ENCODE data around the gene ST8SIA2.
"Not testable (repeated sequence)": the region's sequence is repeated elsewhere in the genome, so short reads cannot be mapped to it uniquely, and the experiment has no call there.

ST8SIA2 gene

DNA sequence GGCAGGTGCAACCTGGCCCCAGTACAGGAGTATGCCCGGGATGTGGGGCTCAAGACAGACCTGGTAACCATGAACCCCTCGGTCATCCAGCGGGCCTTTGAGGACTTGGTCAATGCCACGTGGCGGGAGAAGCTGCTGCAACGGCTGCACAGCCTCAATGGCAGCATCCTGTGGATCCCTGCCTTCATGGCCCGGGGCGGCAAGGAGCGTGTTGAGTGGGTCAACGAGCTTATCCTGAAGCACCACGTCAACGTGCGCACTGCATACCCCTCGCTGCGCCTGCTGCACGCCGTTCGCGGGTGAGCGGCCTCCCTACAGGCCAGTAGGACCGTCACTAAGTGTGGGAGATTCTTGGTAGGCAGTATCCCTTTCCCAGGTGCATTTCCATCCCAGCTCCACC is 51.0 kb downstream of the ST8SIA2 start:
- no peak for DNase-seq

DNA sequence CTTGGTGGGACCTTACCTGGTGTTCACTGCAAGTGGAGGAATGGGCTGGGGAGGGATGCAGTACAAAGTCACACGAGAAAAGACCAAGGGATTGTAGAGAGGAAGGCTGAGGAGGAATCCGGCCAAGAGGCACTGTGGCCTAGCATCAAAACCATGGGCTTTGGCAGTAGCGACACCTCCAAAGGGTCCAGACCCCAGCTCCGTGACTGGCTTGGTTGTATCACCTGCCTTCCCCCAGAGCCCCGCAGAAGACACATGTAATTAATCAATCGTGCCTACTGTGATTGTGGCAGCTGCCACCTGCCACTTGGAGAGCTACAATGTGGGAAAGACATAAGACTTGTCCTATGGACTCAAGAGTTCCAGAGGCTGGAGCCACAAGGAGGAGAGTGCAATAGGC is 54.7 kb downstream of the ST8SIA2 start:
- no peak for DNase-seq

DNA sequence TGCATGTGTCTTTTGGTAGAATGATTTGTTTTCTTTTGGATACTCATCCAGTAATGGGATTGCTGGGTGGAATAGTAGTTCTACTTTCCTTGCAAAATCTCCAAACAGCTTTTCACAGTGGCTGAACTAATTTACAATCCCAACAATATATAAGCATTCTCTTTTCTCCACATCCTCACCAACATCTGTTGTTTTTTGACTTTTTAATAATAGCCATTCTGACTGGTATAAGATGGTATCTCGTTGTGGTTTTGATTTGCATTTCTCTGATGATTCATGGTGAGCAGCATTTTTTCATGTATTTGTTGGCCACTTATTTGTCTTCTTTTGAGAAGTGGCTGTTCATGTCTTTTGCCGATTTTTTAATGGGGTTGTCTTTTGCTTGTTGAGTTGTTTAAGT is 55.8 kb downstream of the ST8SIA2 start:
- no peak for DNase-seq

DNA sequence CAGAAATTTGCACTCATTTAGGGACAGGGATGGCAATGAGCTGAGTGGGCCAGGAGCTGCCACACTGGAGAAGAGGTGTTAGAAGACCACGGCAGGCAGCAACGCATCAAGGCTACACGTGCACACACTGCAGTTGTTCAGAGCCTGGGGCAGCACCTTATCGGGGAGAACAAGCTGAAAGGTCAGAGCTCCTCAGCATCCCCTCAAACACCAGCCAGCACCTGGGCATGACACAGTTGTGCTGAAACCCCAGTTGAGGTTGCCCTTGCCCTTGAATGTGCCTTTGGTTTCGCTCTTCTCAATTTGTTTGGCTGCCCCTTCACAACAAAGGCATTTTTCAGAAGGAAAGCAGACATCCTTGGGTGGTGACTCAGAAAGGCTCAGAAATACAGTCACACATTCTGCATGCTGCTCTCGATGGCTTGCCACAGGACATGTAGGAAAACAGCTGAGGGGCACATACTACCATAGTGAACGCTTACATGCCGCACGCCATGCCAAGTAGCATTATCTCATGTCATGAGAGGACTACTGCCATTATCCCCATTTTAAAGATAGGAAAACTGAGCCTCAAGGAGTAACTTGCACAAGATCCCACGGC is 57.6 kb downstream of the ST8SIA2 start:
- no peak for DNase-seq

DNA sequence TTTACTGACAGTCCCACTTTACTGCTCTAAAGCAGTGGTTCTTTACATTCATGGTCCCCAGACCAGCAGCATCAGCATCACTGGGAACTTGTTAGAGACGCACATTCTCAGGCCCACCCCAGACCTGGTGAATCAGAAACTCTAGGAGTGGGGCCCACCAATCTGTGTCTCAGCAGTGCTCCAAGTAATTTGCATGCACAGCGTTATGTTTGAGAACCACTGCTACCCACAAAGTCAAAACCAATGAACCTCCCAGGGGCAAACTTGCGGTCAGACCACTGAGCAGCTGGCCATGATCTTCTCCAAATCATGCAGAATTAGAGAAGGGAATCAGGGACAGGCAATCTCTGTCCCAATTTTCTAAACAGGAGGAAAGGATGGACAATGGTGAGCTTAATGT is 58.5 kb downstream of the ST8SIA2 start:
- DNase-seq: no peak

DNA sequence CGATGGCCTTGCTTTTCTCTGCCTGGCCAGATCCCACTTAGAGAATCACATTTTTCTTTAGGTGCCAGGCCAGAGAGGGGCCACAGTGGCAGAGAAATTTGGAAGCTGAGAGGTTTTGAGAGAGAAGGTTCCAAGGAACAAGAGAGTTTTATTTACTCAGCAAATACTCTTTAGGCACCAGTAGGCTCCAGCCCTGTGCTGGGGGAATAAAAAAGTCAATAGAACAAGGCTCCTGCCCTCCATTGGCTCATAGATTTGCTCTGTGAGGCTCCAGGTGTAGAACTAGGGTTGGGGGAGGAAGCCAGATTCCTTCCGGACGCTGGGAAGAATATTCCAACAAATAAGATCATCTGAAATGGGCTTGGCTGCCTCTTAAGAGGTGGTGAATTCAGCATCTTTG is 59.9 kb downstream of the ST8SIA2 start:
- no peak for DNase-seq

DNA sequence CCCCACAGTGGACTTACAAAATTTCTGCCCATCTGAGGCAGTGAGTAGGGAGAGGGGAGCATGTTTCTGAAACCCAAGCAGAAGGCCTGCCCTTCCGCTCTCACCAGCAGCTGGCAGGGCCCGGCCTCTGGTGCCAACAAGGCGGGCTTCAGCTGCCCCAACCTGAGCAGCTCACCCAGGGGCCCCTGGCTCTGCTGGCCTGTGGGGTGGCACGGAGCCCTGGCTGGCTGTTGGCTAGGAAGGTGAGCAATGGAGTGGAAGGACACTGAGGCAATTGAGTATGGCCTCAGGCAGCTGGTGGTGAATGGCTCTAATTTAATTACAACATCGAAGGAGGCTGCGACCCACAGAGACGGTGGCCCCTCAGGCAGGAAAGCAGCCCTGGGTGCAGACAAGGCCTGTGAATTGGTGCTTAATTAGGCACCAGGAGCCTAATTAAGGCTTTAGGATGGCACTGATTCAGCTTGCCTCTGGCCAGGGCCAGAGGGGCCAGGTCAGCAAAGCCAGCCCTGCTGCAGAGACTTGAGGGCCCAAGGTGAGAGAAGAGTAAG is 60.9 kb downstream of the ST8SIA2 start:
- no peak for DNase-seq

DNA sequence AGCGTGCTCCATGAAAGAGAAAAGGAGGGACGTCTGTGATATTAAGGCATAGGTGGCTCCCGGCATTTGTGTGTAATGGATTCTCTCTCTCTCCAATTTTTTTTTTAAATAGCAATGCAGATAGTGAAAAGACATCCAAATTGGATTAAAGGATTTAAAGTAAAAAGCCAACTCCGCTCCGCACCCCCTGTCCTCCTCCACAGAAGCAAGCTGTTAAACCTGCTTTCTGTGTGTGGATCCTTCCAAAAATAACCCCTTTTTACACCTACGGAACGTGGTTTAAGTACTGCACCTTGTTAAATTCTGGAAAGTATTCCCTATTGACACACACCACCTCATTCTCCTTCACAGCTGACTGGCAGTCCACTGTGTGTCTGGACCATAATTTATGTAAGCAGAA is 61.6 kb downstream of the ST8SIA2 start:
- DNase-seq: no peak

DNA sequence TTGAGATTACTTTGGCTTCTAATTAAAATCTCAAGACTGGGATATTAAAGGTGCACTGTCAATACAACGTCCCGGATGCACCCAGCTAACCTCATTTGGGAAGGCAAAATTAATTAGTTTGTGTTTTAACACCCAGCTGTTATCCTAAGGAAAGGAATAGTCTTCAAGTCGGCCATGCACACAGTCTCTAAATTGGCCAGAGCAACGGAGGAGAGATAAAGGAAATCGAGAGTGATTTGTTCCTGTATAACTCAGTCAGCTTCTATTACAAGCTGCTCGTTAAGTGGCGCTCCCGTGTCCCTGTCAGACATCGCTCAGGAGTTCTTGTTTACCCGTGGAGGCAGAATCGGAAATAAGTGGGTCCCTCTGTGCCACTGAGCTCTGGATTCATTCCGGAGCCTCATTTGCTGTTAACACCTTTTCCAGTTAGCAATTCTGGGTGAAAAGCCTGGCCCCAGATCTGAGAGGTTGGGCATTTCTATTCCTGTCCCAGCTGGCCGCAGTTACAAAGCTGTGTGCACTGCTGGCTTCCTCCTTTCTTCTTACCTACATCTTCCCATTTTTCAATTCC is 63.9 kb downstream of the ST8SIA2 start:
- DNase-seq: no peak

DNA sequence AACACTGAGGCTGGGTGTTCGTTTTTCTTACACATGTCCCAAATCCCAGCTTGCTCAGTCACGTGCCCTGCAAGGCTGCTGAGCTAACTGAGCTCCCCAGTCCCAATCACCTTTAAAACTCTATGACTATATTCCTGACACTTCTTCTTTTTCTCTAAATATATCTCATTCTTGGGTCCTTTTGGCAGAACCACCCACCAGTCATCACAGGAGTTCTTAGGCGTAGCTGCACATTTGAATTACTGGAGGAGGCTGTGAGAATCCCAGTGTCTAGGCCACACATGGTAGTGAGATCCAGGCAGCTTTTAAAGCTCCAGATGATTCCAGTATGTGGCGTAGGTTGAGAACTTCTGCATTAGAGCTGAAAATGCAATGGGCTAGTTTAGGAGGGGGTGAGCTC is 66.3 kb downstream of the ST8SIA2 start:
- no peak for DNase-seq

DNA sequence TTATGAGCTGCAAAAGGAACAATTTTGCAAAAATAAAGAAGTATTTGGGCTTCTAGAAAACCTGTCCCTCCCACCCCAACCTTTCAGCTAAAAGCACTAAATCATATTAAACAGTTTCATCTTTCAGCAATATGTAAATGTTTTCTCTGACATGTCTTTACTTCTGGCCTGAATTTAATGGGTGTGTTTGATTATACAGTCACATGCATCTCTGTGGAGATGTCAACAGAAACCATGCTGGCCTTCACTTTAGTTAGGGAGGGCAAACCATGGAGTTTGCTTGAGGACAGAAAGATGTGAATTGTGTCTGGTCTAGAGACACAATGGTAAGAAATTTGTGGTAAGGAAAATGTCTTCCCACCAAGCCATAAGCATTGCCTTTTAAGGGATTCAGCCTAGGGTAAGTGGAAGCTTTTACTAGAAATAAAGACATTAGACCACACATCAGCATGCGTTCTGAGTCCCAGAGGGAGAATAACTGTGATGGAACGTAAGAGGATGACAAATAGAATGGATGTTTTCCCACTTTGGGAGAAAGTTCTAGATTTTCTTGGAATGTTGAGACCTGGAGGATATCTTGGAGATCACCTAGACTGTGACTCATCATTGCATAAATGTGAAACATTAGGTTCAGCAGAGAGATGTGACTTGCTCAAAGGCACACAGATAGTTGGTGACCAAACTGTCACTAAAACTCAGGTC is 68.9 kb downstream of the ST8SIA2 start:
- DNase-seq: no peak

DNA sequence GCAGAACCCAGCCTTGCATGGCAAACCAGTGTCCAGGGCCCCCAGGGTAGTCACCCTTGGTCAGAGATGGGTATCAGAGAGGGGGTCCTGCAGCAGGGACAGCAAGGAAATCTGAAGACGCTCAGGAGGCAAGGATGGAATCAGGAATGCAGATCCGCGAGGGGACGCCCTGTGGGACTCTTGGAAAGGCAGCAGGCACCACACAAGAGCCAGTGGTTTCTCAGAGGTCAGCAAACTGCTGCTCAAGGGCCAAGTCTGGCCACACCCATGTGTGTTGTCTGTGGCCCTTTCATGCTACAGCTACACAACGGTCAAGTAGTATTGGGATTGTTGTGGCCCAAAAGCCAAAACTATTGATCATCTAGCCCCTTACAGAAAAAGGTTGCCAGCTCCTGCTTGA is 69.7 kb downstream of the ST8SIA2 start:
- DNase-seq: no peak

DNA sequence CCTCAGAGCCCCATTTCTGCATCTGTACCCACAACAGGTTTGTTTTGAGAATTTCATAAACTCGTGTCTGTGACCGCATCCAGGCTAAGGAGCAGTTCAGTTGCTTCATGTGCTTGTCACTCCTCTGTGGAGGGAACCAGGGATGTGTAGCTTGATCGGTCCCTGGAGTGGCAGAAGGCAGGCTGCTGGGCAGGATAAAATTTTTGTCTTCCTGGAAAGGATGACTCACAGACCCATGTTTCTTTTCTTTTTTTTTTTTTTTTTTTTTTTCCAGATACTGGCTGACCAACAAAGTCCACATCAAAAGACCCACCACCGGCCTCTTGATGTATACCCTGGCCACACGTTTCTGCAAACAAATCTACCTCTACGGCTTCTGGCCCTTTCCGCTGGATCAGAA is 70.1 kb downstream of the ST8SIA2 start:
- no peak for DNase-seq

DNA sequence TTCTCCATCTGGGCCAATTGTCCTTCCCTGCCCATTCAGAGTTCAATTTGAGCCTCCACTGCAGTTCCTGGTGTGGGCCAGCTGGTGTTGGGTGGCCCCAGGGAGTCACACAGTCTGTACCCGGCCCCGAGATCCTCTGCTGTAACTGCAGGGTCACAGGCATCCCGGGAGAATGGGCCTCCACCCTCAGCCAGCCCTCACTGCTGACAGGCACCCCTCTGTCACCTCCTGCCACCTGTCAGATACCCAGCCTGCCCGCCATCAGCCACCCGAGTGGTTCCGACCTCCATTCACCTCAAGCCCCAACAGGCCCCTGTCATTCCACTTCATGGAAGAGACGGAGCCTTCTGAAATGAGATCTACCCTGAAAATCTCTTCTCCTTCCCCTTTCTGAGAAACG is 73.2 kb downstream of the ST8SIA2 start:
- DNase-seq: no peak

DNA sequence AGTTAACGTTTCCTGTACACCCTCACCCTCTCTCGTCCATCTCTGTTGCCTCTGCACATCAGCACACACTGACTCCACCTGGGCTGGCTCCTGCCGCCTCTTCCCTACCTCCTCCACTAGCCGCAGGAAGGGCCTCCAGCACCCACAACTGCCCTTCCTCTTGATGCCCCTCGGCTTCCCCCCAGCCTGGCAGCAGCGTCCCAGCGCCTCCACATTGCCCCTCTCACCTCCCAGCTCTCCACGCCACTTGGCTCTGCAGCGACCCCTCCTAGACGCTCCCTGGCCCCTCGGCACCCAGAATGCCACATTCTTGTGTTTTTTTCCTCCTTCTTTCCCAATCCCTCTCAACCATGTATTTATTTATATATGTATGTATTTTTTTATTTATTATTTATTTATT is 73.6 kb downstream of the ST8SIA2 start:
- no peak for DNase-seq

DNA sequence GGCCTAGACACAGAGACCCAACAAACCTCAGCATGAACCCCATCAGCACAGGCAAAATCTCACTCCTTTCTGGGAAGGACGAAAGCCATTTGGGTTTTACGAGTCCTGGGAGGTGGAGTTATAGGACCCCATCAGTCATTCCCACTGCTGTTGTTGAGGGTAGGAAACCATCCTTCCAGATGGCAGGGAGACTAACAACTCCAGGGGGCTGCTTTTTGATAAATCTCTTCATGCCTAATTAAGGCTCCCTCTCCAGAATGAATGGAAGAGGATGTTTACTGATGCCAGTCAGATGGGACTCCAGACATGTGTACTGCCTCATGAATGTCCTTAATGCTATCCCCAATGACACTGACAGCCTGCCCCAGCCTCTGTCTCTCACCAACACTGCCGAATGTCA is 75.3 kb downstream of the ST8SIA2 start:
- DNase-seq: no peak

DNA sequence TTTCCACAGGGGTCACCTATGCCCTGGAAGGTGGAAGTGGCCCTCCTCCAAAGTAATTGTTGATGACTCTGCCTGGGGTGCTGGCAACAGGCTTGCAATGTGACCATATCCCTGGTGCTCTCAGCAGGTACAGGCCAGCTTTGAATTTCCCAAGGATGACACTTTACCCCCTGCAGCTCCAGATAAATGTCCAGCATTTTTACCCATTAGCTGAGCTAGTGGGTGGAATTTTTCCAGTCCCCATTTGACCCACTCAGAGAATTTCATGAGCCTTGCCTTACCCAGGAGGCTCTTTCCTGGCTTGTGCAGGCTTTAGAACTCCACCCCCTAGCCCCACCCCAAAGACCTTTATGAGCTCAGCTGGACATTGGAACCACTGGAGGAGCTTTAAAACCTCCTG is 77.6 kb downstream of the ST8SIA2 start:
- no peak for DNase-seq

DNA sequence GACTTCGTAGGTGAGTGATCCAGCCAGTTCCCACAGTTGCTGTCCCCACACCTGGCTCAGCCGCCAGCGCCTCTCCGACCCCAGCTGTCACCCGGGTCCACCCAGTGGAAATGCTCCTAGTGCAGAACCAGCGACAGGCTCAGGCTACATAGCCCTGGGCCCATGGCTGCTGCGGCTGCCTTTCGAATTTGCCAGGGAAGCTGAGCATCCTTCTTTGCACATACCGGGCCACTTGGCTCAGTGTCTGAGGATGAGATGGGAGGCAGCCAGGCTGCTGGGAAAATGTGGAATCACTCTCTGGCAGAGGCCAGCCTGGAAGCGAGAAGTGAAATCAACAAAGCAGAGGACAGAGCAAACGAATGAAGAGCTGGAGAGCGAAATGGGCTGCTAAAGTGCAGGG is 80.1 kb downstream of the ST8SIA2 start:
- peak in 1 of 2 experiments; percentile 10 for DNase-seq

DNA sequence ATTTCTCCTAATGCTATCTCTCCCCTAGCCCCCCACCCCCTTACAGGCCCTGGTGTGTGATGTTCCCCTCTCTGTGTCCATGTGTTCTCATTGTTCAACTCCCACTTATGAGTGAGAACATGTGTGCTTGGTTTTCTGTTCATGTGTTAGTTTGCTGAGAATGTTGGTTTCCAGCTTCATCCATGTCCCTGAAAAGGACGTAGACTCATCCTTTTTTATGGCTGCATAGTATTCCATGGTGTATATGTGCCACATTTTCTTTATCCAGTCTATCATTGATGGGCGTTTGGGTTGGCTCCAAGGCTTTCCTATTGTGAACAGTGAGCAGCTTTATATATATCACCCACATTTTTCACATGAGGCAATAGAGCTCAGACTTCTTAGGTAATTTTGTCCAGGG is 86.0 kb downstream of the ST8SIA2 start:
- not testable (repeated sequence) for DNase-seq

DNA sequence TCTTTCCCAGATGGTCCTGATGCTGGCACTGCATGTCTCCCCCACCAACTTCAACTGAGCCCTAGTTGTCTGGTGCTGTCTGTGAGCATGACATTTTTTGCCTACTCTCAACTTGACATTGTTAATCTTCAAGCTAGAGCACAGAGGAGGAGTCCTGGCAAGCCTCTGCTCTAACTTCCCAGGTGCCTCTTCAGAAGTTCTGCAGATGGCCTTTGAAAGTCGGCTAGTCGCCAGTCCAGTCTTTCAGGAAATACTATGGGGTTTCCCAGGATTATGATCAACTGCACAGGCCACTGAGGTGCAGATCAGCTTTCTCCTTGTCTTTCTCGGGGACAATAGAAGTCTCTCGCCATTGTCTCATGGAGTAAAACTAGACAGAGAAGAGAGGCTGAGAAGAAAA is 86.7 kb downstream of the ST8SIA2 start:
- DNase-seq: no peak

DNA sequence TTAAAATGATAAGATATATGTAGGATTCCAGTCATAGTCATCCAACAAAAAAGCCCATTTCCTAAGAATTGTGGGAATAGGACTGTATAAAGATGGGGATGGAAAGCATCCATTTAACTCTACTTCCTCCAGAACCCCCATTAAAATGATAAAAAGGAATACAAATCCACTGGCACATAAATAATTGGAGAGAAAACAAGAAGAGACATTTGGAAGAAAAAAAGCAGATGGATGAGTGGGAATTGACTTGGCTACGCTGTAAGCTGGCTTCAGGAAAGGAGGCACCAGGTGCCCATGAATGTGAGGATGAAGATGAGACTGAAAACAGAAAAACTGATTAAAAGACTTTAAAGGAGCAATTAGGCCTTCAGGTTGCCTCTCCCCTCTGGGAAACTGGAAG is 91.8 kb downstream of the ST8SIA2 start:
- no peak for DNase-seq

DNA sequence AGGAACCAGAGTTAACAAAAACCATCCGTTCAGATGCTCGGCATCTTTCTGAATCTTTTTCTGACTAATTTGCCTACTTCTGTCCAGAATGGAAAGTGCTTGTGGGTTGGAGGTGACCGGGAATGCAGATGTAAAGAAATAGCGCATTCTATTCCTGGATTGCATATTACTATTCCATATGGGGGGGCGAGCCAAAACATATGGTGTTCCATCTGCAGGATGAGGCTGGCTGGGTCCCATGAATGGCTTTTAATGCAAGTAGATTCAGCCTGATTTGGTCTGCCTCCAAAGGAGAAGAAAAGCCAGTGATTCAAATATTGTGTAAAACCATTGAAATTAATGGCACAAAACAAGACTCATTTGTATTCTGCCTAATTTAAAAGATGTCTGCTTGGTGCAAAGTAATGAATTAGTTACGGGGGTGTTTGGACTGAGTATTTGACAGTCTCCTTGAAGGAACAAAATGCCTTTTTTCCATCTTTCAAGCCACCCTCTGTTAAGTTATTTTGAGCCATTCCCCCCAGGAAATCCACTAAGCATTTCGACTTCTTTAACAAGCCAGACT is 99.0 kb downstream of the ST8SIA2 start:
- DNase-seq: peak; percentile 28 to 82

DNA sequence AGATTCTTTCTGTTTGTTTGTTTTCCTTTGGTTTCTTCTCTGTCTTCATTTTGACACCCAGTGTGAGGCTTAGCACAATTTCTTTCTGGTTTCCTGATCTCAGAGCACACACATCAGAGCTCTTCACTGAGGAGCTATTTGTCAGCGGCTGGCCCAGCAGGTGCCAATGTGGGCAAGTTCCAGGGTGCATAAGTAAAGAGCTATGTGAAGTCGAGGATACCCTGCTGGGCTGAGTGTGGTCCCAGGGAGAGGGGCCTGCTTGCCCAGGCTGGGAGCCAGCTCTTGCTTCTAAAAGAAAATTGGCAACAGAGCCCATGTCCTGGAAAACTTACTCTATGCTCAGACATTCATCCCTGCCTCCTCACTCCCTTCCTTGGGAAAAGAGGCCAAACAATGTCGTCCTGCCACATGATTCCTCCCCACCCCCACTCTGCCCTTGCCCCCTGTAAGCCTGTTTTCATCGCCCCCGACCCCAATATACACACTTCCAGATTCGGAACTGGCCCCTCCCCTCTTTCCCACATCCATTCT is 101.2 kb downstream of the ST8SIA2 start:
- DNase-seq: peak; percentile 32 to 82

DNA sequence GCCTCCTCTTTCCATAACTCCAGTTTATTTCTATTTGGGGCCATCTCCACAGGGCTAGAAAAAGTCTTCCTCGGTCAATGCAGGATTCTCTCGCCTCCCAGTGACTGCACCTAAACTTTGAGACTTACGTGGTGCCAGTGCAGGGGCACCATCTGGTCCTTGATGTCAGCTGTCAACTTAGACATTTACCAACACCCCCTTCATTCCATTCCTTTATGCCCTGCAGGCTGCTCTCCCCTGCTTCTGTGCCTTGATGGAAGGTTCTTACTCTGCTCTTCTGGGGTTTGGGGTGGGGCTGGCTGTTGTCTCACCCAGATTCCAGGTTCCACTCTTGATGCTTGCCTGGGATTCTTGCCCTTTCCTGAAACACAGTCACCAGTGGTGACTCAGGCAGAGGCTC is 101.8 kb downstream of the ST8SIA2 start:
- no peak for DNase-seq

Data from NCI-H446 (cell line).